Urinary bladder (tissue), 4 donors: Measurements from ENCODE around the gene SPATA32. TPM values are rescaled to one million over a fixed set of nuclear protein-coding genes. Genes with fewer than 3 reads are reported as not detected.
"Not testable (repeated sequence)": the region's sequence is repeated elsewhere in the genome, so short reads cannot be mapped to it uniquely, and the experiment has no call there.

Experiments
- DNase-seq: peaks from one replicate; pipeline ENCODE4 v3.0.0-alpha.2; 2015; ENCODE audit errors: extremely low spot score
- H3K27ac ChIP-seq: one replicate; pipeline ENCODE4 v1.5.1; 2013; ENCODE audit warnings: low read depth, mild to moderate bottlenecking, moderate library complexity
- H3K36me3 ChIP-seq: one replicate; pipeline ENCODE4 v1.6.1; 2013; ENCODE audit warnings: mild to moderate bottlenecking, moderate library complexity; ENCODE audit not compliant: insufficient read depth
- H3K4me1 ChIP-seq: one replicate; pipeline ENCODE4 v1.6.1; 2013; ENCODE audit warnings: mild to moderate bottlenecking, moderate library complexity; ENCODE audit not compliant: insufficient read depth
- H3K4me3 ChIP-seq: one replicate; pipeline ENCODE4 v1.5.1; 2013; ENCODE audit warnings: low read depth, low read length
- WGBS: extraction: QIAGEN DNeasy Blood & Tissue Kit; methylation state at CpG from one replicate; pipeline ENCODE4 v1.1.7; 2013; 5-methylcytosine and 5-hydroxymethylcytosine counted together
- polyA plus RNA-seq: library from polyadenylated mRNA; stranded (reverse); fragments of 200-250 nt; gene quantifications from one replicate; pipeline ENCODE4 v1.2.3, GENCODE V29; 2013
- total RNA-seq: library from RNA; depleted of rRNA; stranded (reverse); fragments of >200 nt; gene quantifications from one replicate; pipeline ENCODE4 v1.2.3, GENCODE V29; 2014
- donor health status: healthy with polysubstance abuse.
- donor health status: healthy.

SPATA32 gene
- total and polyA plus RNA-seq, 2 donors = not detected

DNA sequence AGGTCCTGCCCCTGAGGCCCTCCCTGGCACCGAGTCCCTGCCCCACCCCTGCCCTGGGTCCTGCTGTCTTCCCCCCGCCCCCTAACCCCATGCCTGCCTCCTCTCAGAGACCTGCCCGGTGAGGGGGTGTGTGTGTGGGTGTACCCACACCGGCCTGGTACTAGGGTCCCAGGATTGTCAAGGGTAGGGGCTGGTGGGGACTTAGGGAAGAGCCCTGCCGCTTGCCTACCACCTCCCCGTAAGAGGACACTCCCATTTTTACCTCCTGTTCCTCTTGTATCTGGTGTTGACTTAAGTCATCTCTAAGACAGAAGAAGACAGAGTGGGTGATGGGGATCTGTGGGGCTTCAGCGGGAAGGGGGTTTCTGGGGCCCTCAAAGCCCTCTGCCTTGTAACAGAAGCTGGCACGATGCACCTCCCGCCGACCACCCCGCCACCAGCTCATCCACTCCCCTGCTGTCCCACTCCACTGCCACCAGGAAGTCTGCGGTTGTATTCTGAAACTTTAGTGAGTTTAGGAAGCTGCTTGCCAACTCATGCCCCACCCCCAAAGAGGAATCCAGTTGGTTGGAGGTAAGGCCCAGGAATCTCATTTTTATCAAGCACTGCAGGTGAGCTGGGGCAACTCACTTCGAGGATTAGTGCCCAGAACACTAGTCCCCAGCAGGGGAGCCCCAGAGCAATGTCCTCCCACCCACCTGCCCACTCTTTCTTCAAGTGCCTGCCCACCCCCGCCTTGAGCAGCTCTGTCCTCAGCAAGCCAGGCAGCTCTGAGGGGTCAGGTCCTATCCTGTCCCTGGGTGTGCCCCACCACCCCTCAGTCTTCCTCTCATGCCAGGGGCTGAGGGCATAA is 5.6 kb downstream of the SPATA32 start:
- WGBS = 81% methylated on average over 14 of the region's 14 CpGs
- Histone ChIP-seq H3K4me3 (no peak overlapping the region), H3K27ac (no peak overlapping the region), H3K36me3 (no peaks in the 10 kb centered on the region), H3K4me1 (no peaks in the 10 kb centered on the region)
- no peak for DNase-seq

DNA sequence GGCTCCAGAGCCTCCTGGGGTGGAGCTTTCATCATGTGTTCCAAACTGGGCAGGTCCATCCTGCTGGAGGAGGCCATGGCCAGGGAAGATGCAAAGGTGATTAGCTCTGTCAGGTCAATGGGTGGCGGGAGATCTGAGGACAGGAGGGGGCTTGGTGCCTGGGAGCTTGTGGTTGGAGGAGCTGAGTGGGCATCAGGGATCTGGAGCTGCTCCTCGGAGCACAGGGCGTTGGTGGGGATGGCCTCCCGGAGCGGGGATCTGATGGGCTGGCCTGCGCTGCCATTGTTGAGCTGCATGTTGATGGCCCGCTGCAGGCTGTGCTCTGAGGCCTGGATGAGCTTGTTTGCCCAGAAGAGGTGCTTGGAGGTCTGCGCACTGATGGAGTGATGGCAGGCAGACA is 6.5 kb downstream of the SPATA32 start:
- DNase-seq = no peak
- H3K4me1 ChIP-seq = no peaks in the 10 kb centered on the region

DNA sequence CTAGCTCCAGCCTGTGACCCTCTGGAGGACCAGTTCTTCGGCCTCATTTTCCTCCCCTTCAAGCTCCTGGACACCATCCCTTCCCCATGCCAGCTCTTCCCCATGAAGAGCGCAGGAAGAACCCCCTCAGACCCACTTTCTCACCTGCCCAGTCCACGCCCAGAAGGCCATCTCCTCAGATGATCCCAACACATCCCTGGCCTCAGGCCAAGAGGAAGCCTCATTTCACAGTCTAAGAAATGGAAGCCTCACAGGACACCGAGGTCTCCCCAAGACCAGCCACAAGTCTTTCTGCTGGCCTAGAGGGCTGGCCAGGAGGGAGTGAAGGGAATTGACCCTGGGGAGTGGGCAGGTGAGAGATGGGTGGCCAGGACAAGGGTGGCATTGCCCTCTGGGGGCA is 8.0 kb downstream of the SPATA32 start:
- no peak overlapping the region for H3K4me3 ChIP-seq
- H3K4me1 ChIP-seq = no peaks in the 10 kb centered on the region
- DNase-seq = no peak
- no peak overlapping the region for H3K27ac ChIP-seq
- no peaks in the 10 kb centered on the region for H3K36me3 ChIP-seq
- WGBS = 93% methylated on average over 4 of the region's 4 CpGs

More for the DNA sequence above, 6.5 kb downstream of the SPATA32 start:
- H3K4me3 ChIP-seq = no peak overlapping the region
- WGBS = 95% methylated on average over 8 of the region's 8 CpGs
- no peaks in the 10 kb centered on the region for H3K36me3 ChIP-seq
- no peak overlapping the region for H3K27ac ChIP-seq

DNA sequence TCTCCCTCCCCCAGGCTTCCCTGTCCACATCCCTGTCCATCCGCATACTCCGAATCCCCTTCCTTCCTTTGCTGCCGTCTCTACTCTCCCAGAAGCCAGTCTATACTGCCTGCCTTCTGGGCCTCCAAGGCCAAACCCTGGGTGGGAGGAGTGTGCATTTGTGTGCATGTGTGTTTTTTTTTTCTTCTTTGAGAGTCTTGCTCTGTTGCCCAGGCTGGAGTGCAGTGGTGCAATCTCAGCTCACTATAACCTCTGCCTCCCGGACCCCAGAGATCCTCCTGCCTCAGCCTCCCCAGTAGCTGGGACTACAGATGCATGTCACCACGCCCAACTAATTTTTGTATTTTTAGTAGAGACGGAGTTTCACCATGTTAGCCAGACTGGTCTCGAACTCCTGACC is 8.7 kb downstream of the SPATA32 start:
- H3K4me3 ChIP-seq, H3K36me3 ChIP-seq, H3K27ac ChIP-seq, H3K4me1 ChIP-seq, DNase-seq: not testable (repeated sequence)
- 86% methylated on average over 7 of the region's 7 CpGs for WGBS

DNA sequence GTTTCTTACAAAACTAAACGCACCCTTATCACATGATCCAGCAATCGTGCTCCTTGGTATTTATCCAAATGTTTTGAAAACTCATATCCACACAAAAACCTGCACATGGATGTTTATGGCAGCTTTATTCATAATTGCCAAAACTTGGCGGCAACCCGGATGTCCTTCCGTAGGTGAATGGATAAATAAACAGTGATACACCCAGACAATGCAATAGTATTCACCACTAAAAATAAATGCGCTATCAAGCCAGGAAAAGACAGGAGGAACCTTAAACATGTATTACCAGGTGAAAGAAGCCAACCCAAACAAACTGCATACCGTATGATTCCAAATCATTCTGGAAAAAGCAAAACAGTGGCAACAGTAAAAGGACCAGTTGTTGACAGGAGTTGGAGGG is 10.0 kb downstream of the SPATA32 start:
- 64% methylated on average over 7 of the region's 7 CpGs for WGBS

DNA sequence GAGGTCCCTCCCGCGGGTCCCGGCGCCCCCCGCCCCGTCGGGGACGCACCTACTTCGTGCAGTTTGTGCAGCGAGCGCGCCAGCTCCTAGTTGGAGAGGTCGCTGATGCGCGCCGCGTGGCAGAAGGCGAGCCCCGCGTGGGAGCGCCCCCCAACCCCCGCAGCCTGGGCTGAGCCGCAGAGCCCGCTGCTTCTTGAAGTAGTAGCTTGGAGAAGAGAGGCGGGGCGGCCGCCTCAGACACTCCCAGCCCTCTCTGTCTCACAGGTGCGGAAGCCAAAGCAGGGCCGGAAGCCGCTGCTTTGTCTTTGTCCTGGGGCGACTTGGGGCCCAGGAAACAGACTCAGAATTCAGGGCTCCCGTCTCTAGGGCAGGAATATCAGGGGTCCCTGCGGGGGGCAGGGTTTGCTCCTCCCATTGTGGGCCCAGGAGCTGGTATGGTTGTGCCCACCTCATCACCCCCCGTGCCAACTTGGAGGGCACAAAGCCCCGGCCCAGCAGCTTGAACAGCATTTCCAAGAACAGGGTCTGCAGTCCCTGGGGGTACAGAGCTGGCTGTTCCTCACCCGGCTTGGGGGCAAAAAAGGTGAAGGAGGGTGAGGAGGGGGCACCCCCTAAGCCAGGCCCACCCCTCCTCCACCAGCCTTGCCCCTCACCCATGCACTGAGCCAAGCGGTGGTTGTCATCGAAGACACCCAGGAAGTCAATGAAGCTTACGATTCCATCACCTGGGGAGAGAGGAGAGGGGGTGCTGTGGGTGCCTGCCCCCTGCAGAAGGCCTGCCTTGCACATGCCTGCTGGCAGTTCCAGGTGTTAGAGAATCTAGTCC is 13.5 kb downstream of the SPATA32 start:
- no peak for DNase-seq
- WGBS = 22% methylated on average over 39 of the region's 39 CpGs
- no peaks in the 10 kb centered on the region for H3K4me1 ChIP-seq
- H3K4me3 ChIP-seq = peak overlapping the region; percentile 48
- H3K27ac ChIP-seq = peak overlapping the region; percentile 53
- no peaks in the 10 kb centered on the region for H3K36me3 ChIP-seq

More for the DNA sequence above, 10.0 kb downstream of the SPATA32 start:
- Histone ChIP-seq H3K36me3 (no peaks in the 10 kb centered on the region), H3K4me1 (no peaks in the 10 kb centered on the region), H3K4me3 (no peak overlapping the region), H3K27ac (no peak overlapping the region)
- no peak for DNase-seq

DNA sequence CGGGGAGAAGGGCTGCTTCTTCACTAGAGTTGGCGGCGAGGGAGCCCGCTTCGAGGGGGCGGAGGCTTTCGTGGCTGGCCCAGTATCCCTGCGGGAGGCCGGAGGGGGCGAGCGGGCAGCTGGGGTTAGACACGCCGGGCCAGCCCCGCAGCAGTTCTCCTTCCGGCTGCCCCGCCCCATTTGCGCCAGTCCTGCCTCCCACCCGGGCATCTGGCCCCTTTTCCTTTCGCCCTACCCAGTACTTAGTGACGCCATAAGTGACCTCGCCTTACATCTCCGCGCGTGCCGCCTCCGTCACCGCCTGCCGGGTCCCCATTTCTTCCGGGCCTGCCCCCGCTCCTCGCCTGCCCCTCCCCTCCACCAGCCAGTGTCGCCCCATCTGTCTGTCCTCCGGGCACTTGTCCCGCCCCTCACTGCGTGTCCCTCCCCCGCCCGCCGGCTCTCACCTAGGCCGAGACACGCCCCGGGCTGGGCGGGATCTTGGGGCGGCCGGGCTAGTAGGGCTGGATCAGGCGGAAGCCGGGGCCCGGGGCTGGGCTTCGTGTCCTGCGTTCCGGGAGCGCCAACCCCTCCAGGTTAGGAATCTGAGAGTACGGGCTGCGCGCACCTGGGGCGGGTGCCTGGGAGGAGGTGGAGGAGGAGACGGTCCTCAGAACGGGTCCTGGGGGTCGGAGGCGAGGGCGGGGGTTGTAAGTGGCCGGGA is 14.3 kb downstream of the SPATA32 start:
- Histone ChIP-seq H3K36me3 (no peaks in the 10 kb centered on the region), H3K4me3 (peak overlapping the region; percentile 48), H3K27ac (peak overlapping the region; percentile 53), H3K4me1 (no peaks in the 10 kb centered on the region)
- DNase-seq = peak; percentile 57
- WGBS = 1% methylated on average over 61 of the region's 61 CpGs

DNA sequence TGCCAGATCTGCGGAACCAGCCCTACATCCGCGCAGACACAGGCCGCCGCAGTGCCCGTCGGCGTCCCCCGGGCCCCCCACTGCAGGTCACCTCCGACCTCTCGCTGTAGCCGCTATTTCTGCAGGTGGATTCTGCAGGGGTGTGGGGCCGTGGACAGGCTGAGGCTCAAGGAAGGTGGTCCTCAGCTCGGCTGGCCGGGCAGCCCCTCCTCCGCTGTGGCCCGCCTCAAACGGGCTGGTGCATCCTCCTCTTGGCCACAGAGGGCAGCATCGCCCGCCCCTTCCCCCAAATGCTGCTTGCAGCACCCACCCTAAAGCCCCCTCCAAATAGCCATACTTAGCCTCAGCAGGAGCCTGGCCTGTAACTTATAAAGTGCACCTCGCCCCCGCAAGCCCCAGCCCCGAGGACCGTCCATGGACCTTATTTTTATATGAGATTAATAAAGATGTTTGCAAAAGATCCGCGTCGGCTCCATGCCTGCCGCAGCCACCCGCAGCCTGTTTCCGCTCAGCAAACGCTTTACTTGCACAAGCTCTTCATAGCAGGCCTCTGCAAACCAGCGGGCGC is 14.9 kb downstream of the SPATA32 start:
- H3K4me3 ChIP-seq = peak overlapping the region; percentile 48
- no peak for DNase-seq
- H3K36me3 ChIP-seq = no peaks in the 10 kb centered on the region
- H3K27ac ChIP-seq = peak overlapping the region; percentile 33
- H3K4me1 ChIP-seq = no peaks in the 10 kb centered on the region
- WGBS = 9% methylated on average over 33 of the region's 33 CpGs

DNA sequence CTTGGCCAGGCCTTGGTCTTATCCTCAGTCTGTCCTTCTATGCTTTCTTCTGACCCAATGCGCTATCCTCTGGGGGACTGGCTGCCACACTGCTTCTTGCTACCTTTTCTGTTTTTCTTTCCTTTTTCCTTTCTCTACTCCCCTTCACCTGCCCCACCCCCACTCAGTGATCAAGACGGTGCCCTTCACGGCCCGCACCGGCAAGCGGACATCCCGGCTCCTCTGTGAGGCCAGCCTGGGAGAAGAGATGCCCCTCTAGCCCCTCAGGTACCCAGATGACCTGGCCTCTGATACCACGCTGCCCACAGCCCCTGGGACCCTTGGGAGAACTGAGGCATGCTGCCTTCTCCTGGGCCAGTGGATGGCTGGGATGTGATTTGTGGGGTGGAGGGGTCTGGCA is 15.6 kb downstream of the SPATA32 start:
- no peak for DNase-seq
- Histone ChIP-seq H3K4me1 (no peaks in the 10 kb centered on the region), H3K36me3 (no peaks in the 10 kb centered on the region), H3K4me3 (no peak overlapping the region), H3K27ac (no peak overlapping the region)
- 64% methylated on average over 8 of the region's 8 CpGs for WGBS

DNA sequence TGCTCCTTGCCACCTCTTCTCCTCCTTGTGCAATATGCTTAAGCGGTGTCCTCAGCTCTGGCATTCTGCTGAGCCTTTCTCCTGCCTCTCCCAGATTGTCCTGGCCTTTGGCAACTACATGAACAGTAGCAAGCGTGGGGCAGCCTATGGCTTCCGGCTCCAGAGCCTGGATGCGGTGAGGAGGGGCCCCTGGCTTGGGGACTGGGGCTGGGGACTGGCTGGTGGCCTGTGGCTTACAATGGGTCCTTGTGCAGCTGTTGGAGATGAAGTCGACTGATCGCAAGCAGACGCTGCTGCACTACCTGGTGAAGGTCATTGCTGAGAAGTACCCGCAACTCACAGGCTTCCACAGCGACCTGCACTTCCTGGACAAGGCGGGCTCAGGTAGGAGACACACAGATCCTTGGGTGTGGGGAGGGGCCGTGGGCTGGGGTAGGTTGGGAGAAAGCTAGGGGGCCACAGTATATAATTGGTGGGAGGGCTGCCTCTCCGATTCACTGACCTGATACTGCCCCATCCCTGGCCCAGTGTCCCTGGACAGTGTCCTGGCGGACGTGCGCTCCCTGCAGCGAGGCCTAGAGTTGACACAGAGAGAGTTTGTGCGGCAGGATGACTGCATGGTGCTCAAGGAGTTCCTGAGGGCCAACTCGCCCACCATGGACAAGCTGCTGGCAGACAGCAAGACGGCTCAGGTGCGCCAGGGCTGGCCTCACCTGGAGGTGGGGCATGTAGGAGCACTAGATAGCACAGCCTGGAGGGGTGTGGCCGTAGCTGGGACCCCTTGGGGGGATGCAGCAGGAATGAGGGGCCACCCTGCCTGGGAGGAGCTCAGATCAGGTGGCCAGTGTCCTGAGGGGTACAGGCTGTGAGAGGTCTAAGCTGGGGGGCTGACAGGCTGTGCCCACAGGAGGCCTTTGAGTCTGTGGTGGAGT is 16.9 kb downstream of the SPATA32 start:
- 90% methylated on average over 21 of the region's 21 CpGs for WGBS
- no peak overlapping the region for H3K4me3 ChIP-seq
- H3K36me3 ChIP-seq = no peaks in the 10 kb centered on the region
- no peaks in the 10 kb centered on the region for H3K4me1 ChIP-seq
- DNase-seq = no peak
- no peak overlapping the region for H3K27ac ChIP-seq

DNA sequence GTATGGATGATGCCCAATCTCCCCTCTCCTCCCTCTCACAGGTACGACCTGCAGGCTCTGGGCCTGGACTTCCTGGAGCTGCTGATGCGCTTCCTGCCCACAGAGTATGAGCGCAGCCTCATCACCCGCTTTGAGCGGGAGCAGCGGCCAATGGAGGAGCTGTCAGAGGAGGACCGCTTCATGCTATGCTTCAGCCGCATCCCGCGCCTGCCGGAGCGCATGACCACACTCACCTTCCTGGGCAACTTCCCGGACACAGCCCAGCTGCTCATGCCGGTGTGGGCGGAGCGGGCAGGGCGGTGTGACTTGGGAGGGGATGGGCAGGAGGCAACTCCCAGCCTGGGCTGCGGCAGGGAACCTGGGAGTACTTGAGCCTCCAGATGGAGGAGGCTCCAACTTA is 18.1 kb downstream of the SPATA32 start:
- Histone ChIP-seq H3K4me1 (no peaks in the 10 kb centered on the region), H3K36me3 (no peaks in the 10 kb centered on the region), H3K27ac (no peak overlapping the region), H3K4me3 (no peak overlapping the region)
- 88% methylated on average over 18 of the region's 18 CpGs for WGBS
- DNase-seq = no peak

DNA sequence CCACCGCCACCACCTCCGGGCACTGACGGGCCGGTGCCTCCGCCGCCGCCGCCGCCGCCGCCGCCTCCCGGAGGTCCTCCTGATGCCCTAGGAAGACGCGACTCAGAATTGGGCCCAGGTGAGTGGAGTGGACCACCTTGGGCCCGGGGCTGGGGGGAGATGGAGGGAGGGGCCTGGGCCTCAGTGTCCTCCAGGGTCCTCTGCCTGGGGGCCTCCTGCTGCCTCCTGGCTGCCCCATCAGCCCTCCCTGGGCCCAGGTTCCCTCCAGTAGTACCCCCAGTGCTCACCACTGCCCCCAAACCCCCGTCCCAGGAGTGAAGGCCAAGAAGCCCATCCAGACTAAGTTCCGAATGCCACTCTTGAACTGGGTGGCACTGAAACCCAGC is 19.9 kb downstream of the SPATA32 start:
- H3K27ac ChIP-seq = no peak overlapping the region
- DNase-seq = no peak
- H3K36me3 ChIP-seq = no peaks in the 10 kb centered on the region
- no peaks in the 10 kb centered on the region for H3K4me1 ChIP-seq
- WGBS = 28% methylated on average over 18 of the region's 18 CpGs
- H3K4me3 ChIP-seq = no peak overlapping the region
